ENCODE results near the gene WDR86.

The WDR86 gene

DNA sequence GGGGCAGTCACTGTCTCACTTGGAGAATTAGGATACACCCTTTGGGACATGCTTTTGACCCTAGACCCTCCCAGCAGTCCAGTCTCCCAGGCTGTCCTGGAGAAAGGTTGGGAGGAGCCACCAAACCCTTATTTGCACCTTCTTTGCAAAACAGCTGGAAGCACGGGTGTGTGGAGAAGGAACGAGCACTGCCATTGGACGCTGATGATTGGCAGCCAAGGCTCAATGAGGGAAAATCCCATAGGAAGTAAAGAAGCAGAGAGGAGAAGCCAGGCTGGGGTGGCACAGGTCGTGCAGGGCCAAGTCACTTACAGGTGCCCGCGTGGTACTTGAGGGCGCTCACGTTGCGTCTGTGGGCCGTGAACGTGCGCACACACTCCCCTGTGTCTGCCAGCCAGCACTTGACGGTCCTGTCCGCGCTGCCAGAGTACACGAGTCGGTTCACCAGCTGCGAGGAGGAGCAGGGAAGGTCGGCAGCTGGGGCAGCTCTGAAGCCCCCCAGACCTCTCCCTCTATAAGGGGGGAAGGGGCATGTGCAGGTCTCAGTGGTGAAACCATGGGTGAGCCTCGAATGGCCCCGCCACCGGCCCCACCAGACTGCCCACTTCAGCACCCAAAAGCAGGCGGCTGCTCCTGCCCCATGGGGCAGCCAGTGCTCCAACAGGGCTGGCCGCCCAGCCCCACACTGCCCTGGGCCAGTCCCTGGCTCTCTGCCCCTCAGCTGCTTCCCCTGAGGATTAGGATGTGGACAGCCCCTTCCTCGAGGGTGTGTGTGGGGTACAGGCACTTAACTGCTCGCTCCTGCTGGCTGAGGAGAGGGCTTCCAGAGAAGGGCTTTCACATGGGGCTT lies 24.8 kb downstream of the WDR86 start:
- no peak for DNase-seq (ENCODE audit: low read depth, low spot score)
- H3K4me3 ChIP-seq (ENCODE audit: low read length) = no peak overlapping the region

DNA sequence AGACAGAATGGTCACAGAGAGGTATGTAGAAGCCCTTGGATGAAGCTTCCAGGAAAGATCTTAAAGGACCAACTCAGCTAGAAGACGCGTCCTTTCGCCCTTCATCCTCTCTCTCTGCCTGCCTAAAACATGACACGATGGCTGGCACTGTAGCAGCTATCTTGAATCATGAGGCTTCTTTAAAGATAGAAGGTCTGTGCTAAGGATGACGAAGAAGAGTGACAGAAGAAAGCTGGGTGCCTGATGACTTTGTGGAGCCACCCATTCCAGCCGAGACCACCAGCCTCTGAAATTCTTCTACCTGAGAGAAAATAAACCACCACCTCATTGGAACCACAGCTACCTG lies 25.5 kb downstream of the WDR86 start:
- H3K4me3 ChIP-seq (ENCODE audit: low read length) = no peak overlapping the region
- no peak for DNase-seq (ENCODE audit: low read depth, low spot score)

DNA sequence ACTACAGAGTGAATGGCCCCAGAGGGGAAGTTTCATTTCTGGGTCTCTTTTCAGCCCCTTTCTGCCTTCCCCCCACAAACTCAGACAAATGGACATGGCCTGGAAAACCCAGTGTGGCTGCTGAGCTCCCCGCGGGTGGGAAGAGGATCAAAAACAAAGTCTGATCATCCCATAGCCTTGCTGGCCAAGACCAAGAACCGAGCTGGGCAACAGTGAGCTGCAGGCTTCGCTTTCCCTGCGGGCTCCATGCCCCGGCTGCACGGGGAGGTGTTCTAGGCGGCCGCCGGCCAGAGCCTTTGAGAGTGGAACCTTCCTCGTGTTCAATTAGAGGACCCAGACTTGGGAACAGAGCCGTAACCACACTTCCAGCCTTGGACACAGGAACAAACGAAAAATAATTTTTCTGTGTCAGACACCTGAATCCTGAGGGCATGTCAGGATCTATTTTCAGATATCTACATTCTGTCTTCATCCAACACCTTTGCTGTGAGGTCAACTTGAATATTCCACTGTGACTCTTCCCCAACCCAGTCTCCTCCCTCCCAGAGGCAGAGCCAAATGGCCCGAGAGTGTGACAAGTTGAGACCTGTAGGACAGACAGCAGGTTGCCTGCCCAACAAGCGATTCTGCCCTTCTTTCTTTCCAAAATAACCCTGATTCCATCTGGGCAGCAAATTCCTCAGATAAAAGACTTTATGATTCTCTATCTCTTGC lies 26.0 kb downstream of the WDR86 start:
- no peak overlapping the region for H3K4me3 ChIP-seq (ENCODE audit: low read length)
- no peak for DNase-seq (ENCODE audit: low read depth, low spot score)

DNA sequence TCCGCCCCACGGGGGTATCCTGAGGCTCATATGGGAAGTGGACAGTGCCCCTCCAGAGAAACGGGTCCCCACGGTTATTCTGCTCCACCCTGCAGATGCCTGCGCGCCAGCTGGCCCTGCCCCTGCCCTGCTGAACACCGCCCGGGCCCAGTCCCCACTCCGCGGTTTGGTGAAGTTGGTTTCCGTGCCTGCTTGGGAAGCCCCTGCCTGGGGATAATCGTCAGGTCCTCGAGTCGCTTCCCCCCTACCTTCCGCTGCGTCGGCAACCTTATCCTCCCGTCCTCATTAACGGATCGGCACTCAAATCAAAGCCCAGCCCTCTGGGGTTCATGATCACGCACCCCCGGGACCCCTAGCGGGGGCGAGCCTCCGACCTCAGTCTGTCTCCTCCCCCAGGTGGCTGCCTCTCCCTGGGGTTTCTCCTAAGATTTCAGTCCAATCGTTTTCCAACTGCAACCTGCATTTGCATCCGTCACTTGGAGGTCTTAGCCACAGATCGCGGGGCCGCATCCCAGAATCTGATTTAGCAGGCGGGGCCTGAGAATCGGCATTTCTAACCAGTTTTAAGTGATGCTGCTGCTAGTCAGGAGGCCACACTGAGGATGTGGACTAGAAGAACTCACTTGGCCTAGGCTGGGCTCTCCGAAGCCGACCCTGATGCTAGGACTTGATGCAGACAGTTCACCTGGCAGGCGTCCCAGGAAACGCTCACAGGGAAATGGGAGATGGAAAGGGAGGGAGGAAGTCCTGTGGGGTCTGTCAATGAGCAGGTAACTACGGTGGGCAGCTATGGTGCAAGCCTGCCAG lies 27.6 kb downstream of the WDR86 start:
- H3K4me3 ChIP-seq (ENCODE audit: low read length) = no peak overlapping the region
- DNase-seq (ENCODE audit: low read depth, low spot score) = no peak

DNA sequence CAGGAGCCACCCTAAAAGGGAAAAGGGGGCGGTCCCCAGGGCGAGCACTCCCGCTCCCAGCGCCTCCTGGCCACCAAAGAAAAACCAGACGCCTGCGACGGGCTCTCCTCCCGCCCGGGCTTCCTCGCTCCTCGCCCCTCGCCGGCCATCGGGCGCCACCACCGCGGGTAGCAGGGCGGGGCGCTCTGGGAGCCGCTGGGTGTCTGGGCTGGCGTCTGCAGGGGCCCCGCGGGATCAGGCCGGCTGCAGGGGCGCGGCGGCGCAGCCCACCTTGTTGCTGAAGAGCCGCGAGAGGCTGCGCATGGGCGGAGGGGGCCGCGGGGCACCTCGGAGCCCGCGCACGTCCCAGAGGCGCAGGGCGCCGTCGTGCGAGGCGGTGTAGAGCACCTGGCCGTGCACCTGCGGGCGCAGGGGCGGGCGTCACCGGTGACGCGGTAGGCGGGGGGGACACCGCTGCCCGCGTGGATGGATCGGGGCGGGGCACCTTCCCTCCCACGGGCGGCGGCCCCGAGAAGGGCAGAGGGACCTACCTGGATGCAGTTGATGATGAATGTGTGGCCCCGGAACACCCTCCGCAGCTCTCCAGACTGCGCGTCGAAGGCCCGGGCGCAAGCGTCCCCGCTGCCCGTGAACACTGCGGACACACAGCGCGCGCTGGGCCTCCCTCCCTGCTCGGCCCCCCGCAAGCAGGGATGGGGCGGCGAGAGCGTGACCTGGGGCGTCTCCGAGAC lies 28.3 kb downstream of the WDR86 start:
- no peak for DNase-seq (ENCODE audit: low read depth, low spot score)
- no peak overlapping the region for H3K4me3 ChIP-seq (ENCODE audit: low read length)

DNA sequence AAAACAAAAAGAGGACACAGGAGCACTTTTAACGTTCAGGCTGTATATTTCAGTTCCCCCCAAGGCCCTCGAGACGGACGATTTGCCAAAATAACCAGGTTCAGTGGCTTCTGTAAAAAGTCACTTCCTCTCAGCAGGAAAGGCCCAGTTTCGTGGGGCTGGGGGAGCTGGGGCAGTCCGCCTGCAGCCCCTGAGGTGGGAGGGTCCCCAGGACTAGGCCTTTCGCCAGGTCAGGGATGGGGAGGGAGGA lies 28.8 kb downstream of the WDR86 start:
- no peak overlapping the region for H3K4me3 ChIP-seq (ENCODE audit: low read length)
- DNase-seq (ENCODE audit: low read depth, low spot score) = no peak

DNA sequence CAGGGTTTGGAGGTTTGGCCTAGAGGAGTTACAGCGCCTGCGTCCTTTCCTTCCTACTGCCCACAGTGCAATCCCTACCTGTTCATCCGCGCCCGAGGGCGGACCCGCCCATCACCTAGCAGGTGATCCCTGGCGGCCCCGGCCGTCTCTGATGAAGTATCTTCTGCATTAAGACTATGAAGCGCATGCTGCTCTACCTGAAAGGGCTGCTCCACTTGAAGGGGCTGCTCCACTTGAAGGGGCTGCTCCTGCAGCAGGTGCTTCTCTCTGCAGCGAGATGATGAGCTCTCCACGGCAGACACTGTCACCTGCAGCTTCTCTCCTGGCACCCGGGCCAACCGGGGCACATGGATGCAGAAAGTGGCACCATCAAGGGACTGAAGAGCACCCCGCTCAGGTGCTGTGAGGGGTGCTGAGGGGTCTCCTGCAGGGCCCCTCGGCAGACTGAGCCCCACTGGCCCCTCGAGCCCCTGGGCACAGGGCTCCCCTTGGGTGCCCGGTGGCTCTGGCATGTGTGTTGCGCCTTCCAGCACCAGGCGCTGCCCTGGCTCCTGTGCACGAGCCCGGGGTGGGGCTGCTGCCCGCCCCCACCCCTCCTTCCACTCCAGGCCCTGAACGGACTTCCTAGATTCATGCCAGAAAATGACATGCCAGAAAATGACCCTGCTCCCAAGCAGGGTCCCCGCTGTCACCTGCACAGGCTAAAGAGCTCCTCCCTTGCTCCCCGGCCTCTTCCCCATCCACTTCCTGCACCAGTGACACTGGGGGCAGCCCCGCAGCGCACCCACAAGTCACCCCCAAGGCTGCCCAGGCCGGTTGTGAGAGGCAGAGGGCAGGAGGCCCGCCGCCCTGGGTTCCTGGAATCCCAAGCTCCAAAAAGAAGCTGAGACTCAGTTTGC lies 29.4 kb downstream of the WDR86 start:
- no peak overlapping the region for H3K4me3 ChIP-seq (ENCODE audit: low read length)

DNA sequence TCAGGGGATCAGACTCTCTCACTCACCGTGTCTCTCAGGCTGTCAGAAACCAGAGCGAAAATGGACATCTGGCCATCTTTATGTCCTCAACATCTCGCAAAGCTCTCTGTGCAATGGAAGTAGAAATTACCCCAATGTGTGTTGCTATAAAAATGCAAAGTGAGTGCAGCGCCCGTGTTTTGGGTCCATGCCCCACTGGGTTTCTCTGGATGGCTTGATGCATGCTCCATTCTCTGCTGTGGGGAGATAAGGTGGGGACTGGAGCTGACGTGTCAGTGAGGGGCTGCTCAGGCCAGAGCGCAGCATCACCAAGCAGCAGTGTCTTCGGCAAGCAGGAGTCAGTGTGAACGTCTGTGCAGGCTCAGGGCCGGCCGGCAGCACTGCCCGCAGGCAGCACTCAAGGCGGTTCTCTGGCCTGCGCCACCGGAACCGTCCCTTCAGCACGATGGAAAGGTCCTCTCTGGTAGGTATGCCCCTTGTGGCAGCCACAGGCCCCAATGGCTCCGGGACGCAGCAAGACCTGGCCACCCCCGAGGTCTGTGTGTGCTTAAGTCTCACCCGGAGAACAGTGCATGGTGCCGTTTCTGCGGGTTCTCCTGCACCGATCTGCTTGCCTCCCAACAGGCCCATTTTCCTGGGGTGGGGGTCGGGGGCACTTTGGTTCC lies 30.2 kb downstream of the WDR86 start:
- no peak for DNase-seq (ENCODE audit: low read depth, low spot score)
- H3K4me3 ChIP-seq (ENCODE audit: low read length) = no peak overlapping the region

More for the DNA sequence above, 29.4 kb downstream of the WDR86 start:
- DNase-seq (ENCODE audit: low read depth, low spot score) = no peak

DNA sequence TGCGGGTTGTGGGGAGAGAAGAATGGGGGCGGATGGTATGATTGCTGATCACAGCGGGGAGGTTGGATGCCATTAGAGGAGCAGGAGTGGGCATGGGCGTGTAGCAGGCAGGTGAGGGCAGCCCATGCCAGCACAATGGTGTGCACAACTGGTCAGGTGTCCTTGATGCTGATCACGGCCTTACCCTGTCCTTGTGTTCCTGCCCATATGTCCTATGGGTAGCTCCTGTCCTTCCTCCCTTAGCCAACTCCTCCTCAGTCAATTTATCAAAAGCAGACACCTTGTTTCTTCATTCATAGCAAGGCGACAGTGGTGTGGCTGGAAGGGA lies 30.7 kb downstream of the WDR86 start:
- H3K4me3 ChIP-seq (ENCODE audit: low read length) = no peak overlapping the region
- DNase-seq (ENCODE audit: low read depth, low spot score) = no peak

DNA sequence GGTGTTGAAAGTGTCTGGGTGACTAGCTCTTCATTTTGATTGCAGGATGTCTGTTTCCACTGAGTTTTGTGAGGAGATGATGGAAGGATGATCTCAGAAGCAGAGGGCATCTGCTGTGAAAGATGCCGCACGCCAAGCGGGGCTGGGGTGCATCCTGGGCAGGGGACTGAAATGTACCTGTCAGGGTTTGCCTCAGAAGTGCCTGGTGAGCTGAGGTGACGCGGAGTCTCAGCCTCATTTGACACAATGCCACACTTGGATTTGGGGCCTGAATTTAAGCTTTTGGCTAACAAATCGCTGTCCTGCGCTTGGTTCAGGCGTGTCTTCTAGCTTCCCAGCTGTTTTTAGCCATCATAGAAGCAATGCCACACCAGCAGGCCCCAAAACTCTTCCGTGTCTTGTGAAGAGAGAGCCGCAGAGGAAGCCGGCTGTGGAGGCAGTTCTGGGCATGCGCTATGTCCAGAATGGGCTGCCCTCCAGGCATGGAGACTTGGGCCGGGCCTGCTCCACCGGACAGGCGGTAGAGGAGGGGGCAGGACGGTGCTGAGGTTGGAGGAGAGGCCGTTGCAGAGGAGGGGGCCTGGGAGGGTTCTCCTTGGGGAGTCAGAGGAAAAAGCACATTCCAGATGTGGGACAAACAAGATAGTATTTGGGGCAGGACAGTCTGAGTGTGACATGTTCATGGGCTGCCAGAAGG lies 31.2 kb downstream of the WDR86 start:
- no peak for DNase-seq (ENCODE audit: low read depth, low spot score)
- H3K4me3 ChIP-seq (ENCODE audit: low read length) = no peak overlapping the region

DNA sequence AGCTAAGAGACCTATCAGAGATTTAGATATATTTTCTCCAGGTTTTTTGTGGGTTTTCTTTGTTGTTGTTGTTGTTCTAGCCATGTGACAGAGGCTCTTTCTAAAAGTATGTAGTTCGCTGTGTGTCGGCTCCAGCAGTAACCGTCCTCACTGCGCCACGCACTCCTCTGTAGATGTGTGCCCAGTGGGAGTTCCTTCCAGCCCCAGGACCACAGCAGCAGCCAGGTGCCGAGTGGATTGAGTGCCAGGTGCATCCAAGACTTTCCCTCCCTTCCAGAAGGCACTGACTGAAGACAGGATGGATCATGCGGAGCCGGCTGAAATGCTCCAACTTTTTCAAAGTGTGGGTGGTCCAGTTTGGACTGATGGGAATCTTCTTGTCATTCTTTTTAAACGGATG lies 31.8 kb downstream of the WDR86 start:
- no peak overlapping the region for H3K4me3 ChIP-seq (ENCODE audit: low read length)
- DNase-seq (ENCODE audit: low read depth, low spot score) = no peak

DNA sequence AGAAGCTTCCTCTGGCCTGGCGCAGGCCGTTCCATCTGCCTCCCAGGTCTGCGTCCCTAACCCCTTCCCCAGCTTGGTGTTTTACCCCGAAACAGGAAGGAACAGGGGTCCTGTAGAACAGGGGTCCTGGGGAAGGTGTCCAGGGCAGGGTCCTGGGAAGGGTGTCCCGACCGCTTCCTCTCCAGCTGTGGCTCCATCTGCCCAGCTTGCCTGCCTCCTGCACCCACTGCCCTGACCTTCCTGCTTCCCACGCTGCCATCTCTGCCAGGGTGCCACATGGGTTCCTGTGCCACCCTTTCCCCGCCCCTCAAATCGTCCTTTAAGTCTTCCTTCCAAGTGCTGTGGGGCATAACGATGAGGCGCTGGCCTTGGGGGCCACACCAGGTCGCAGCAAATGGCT lies 32.4 kb downstream of the WDR86 start:
- DNase-seq (ENCODE audit: low read depth, low spot score) = no peak

DNA sequence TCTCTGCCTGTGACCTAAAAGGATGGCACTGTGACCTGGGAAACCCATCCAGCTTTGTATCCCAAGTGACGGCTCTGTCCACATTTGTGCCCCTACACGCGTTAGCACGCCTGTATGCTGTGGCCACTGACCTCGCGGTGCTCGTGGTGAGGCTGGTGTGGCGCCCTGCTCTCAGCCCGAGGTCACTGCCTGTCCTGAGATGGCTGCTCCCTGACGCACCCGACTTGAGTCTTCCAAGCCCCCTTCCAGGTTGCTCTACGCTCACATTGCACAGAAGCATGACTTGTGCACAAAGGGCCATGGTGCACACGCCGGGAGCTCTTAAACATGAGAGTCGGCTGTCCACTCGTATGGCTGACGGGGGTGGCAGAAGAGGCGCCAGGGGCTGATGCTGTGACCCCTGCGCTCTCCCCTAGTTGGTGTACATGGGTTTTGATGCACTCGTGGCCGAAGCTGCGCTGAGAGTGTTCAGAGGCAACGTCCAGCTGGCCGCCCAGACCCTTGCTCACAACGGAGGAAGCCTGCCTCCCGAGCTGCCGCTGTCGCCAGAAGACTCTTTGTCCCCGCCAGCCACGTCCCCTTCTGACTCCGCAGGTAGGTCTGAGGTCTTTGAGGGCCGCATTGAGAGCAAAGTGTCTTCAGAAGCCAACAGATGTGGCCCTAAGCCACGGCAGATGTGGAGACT lies 33.5 kb downstream of the WDR86 start:
- no peak overlapping the region for H3K4me3 ChIP-seq (ENCODE audit: low read length)
- no peak for DNase-seq (ENCODE audit: low read depth, low spot score)

More for the DNA sequence above, 32.4 kb downstream of the WDR86 start:
- no peak overlapping the region for H3K4me3 ChIP-seq (ENCODE audit: low read length)

DNA sequence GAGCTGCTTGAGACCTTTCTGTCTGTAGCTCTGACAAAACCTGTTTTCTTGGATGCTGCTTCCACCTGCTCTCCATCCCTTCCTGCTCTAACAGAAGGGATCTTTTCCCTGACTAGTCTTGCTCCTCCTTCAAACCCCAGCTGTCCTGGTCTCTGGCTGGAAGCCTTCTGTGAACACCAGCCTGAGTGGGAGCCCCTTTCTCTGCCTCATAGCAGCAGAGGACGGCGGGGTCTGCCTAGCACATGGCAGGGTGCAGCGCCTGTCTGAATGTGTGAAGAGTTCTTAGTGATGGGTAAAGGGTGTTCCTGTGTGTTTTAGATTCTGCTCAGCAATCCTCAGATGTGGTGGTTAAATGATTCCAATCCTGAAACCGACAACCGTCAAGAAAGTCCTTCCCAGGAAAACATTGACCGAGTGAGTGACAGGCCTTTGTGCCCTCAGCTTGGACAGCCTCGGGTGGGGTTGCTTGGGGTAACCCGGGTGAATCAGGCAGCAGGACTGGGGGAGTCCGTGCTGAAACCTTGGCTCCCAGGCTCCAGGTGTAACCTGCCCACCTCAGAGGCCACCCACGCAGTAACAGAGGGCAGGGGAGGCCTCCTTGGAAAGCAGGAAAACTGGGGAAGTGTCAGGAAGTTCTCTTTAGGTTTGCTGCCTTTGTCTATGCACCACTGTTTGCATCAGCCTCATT lies 34.2 kb downstream of the WDR86 start:
- DNase-seq (ENCODE audit: low read depth, low spot score) = no peak

DNA sequence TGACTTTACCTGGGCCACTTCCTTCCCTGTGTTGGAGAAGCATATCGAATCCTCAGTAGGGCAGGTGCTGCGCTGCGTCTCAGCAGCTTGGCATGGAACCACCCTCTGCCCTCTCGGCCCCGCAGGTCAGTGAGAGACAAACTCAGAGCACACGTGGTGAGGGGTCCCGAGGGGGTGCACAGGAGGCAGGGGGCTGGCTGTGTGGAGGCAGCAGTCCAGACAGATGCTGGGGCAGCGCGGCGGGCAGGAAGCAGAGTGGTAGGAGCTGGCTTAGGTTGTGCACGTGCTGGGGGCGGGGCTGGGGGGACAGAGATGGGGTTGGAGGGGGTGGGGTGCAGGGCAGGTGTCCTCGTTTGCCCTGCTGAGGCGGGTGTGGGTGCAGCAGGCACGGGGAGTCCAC lies 35.1 kb downstream of the WDR86 start:
- no peak for DNase-seq (ENCODE audit: low read depth, low spot score)

More for the DNA sequence above, 34.2 kb downstream of the WDR86 start:
- no peak overlapping the region for H3K4me3 ChIP-seq (ENCODE audit: low read length)

DNA sequence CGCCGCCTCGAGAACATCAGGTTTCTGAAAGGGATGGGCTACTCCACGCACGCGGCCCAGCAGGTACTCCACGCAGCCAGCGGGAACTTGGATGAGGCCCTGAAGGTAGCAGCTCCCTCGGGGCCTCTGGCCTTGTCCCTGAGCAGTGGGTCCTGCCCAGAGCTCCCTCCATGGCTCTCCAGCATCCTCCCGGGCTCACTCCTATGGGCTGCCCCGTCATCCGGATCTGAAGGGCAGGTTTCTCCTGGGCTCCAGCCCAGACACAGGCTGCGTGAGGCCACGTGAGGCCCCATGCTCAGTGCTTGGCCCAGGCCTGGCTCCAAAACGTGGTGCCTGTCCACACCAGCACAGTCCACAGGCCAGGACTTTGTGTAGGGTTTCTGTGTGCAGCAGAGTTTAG lies 35.7 kb downstream of the WDR86 start:
- H3K4me3 ChIP-seq (ENCODE audit: low read length) = no peak overlapping the region
- no peak for DNase-seq (ENCODE audit: low read depth, low spot score)

More for the DNA sequence above, 35.1 kb downstream of the WDR86 start:
- no peak overlapping the region for H3K4me3 ChIP-seq (ENCODE audit: low read length)

DNA sequence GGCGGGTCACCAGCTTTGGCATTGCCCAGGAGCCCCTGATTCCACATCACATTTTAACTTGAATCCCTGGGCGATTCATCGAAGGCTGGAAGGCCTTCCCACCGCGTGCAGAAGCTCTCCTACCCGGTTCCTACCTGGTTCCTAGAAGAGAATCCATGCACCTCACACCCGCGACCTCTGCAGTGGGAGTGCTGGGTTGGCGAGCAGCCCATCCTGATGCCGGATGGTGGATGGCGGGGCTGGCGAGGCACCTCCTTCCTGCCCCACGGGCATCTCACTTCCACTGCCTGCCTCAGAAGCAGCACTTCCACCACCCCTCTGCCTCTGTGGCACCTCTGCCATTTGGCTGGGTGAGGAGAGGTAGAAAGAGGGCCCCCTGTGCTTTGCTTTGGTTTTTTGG lies 36.2 kb downstream of the WDR86 start:
- no peak for DNase-seq (ENCODE audit: low read depth, low spot score)
- no peak overlapping the region for H3K4me3 ChIP-seq (ENCODE audit: low read length)
